ENCODE measurements around the gene KRT7.

The KRT7 gene

GRCh38 chr12:52271158-52271557 lies 38.1 kb downstream of the KRT7 start:
- no peak overlapping the region for H3K4me2 ChIP-seq (ENCODE audit: low read length)
- peaks cover 20% of the 10 kb centered on the region for H3K27me3 ChIP-seq (ENCODE audit: low read depth, low read length)
- no peaks in the 10 kb centered on the region for H3K9me3 ChIP-seq (ENCODE audit: insufficient read depth, low read length)
- no peak for TF ChIP-seq CTCF (IDR thresholded peaks at IDR 0.05; ENCODE audit: low read depth, low read length)
- no peak for TF ChIP-seq EZH2phosphoT487 (IDR thresholded peaks at IDR 0.05; ENCODE audit: low read depth)
- H3K4me1 ChIP-seq (ENCODE audit: low read length), result no peaks in the 10 kb centered on the region
- no peaks in the 10 kb centered on the region for H3K36me3 ChIP-seq (replicated peaks; ENCODE audit: low read depth, low read length)
- H3K4me3 ChIP-seq (ENCODE audit: low read length), result no peak overlapping the region
- H3K79me2 ChIP-seq (ENCODE audit: low read length), result no peaks in the 10 kb centered on the region
- no peaks in the 10 kb centered on the region for H4K20me1 ChIP-seq (ENCODE audit: insufficient read depth, low read length)
- no peak overlapping the region for H3K27ac ChIP-seq (ENCODE audit: low read length)
- no peak overlapping the region for H3K9ac ChIP-seq (ENCODE audit: low read length)
- no peak overlapping the region for H2AFZ ChIP-seq (ENCODE audit: low read depth, low read length)

- Histone ChIP-seq H4K20me1 (ENCODE audit: insufficient read depth, low read length) (no peaks in the 10 kb centered on the region), H3K4me2 (ENCODE audit: low read length) (no peak within 1 kb of the TSS), H3K9me3 (ENCODE audit: insufficient read depth, low read length) (no peaks in the 10 kb centered on the region), H3K27me3 (ENCODE audit: low read depth, low read length) (peaks cover 24% of the 10 kb centered on the region), H3K9ac (ENCODE audit: low read length) (no peak within 1 kb of the TSS), H3K27ac (ENCODE audit: low read length) (no peak within 1 kb of the TSS), H3K79me2 (ENCODE audit: low read length) (no peaks in the 10 kb centered on the region), H3K4me3 (ENCODE audit: low read length) (no peak within 1 kb of the TSS), H3K4me1 (ENCODE audit: low read length) (peaks cover 4% of the 10 kb centered on the region), H3K36me3 (replicated peaks; ENCODE audit: low read depth, low read length) (no peaks in the 10 kb centered on the region), H2AFZ (ENCODE audit: low read depth, low read length) (no peak within 1 kb of the TSS)
- TF ChIP-seq EZH2phosphoT487 (IDR thresholded peaks at IDR 0.05; ENCODE audit: low read depth) (no peak), CTCF (IDR thresholded peaks at IDR 0.05; ENCODE audit: low read depth, low read length) (no peak)
These were observed 41.6 kb downstream of the KRT7 start, which contains the start of gene KRT86 for GRCh38 chr12:52274521-52275120. KRT86 (plus strand) TSS chr12:52274645; CDS start chr12:52301917, 27,272 bp downstream.

- Histone ChIP-seq H3K4me1 (ENCODE audit: low read length) (peaks cover 4% of the 10 kb centered on the region), H3K36me3 (replicated peaks; ENCODE audit: low read depth, low read length) (no peaks in the 10 kb centered on the region), H3K4me3 (ENCODE audit: low read length) (no peak overlapping the region), H3K9me3 (ENCODE audit: insufficient read depth, low read length) (no peaks in the 10 kb centered on the region), H3K27ac (ENCODE audit: low read length) (no peak overlapping the region), H3K79me2 (ENCODE audit: low read length) (no peaks in the 10 kb centered on the region), H2AFZ (ENCODE audit: low read depth, low read length) (no peak overlapping the region), H3K4me2 (ENCODE audit: low read length) (no peak overlapping the region), H3K27me3 (ENCODE audit: low read depth, low read length) (peaks cover 30% of the 10 kb centered on the region), H4K20me1 (ENCODE audit: insufficient read depth, low read length) (no peaks in the 10 kb centered on the region), H3K9ac (ENCODE audit: low read length) (no peak overlapping the region)
- TF ChIP-seq EZH2phosphoT487 (IDR thresholded peaks at IDR 0.05; ENCODE audit: low read depth) (no peak), CTCF (IDR thresholded peaks at IDR 0.05; ENCODE audit: low read depth, low read length) (no peak)
These were observed 42.6 kb downstream of the KRT7 start for GRCh38 chr12:52275686-52276085.

GRCh38 chr12:52277486-52278245 lies 44.6 kb downstream of the KRT7 start:
- Histone ChIP-seq H3K27ac (ENCODE audit: low read length) (no peak overlapping the region), H3K27me3 (ENCODE audit: low read depth, low read length) (peaks cover 38% of the 10 kb centered on the region), H3K4me2 (ENCODE audit: low read length) (no peak overlapping the region), H3K9me3 (ENCODE audit: insufficient read depth, low read length) (no peaks in the 10 kb centered on the region), H3K9ac (ENCODE audit: low read length) (no peak overlapping the region), H3K4me3 (ENCODE audit: low read length) (no peak overlapping the region), H4K20me1 (ENCODE audit: insufficient read depth, low read length) (no peaks in the 10 kb centered on the region), H2AFZ (ENCODE audit: low read depth, low read length) (no peak overlapping the region), H3K4me1 (ENCODE audit: low read length) (peaks cover 4% of the 10 kb centered on the region), H3K79me2 (ENCODE audit: low read length) (no peaks in the 10 kb centered on the region), H3K36me3 (replicated peaks; ENCODE audit: low read depth, low read length) (no peaks in the 10 kb centered on the region)
- no peak for TF ChIP-seq CTCF (IDR thresholded peaks at IDR 0.05; ENCODE audit: low read depth, low read length)
- TF ChIP-seq EZH2phosphoT487 (IDR thresholded peaks at IDR 0.05; ENCODE audit: low read depth), result no peak

Measured in OCI-LY3 (cell line).